ENCODE data around the gene HRCT1.

HRCT1 gene

DNA sequence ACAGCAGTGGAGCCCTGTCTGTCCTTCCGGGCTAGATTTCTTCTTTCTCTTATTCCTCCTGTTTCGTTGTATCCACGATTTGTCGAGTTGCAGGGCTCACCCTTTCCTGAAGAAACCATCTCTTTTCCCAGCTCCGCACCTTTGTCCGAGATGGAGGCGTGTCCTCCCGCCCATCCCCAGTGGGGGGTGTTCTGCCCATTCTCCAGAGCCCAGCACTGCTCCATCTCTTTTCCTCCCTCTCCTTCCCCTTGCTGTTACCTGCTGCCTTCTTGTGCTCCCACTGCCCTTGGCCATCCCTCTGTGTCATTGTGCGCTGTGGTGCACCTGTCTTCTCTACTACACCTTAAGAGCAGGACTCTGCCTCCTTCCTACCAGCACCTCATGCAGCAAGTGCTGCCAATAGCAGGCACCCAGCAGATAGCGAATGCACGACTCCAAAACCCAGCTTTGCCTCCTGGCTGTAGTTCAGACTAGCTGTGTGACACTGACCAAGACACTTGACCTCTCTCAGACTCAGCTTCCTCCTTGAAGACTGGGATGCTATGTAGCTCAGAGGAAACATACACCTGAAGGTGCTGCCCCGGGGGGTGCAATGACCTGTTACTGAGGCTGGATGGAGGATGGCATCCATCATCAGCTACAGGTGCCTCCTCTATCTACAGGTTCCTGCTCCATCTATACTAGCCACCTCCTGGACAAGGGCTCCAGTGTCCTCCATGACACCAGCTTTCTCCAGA lies 44.7 kb upstream of the HRCT1 start:
- TF ChIP-seq, protein P1, sequence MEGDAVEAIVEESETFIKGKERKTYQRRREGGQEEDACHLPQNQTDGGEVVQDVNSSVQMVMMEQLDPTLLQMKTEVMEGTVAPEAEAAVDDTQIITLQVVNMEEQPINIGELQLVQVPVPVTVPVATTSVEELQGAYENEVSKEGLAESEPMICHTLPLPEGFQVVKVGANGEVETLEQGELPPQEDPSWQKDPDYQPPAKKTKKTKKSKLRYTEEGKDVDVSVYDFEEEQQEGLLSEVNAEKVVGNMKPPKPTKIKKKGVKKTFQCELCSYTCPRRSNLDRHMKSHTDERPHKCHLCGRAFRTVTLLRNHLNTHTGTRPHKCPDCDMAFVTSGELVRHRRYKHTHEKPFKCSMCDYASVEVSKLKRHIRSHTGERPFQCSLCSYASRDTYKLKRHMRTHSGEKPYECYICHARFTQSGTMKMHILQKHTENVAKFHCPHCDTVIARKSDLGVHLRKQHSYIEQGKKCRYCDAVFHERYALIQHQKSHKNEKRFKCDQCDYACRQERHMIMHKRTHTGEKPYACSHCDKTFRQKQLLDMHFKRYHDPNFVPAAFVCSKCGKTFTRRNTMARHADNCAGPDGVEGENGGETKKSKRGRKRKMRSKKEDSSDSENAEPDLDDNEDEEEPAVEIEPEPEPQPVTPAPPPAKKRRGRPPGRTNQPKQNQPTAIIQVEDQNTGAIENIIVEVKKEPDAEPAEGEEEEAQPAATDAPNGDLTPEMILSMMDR (IDR thresholded peaks at IDR 0.05; ENCODE audit: low read depth, low read length): no peak
- H3K4me3 ChIP-seq (ENCODE audit: low read depth, low read length): no peak overlapping the region
- in situ Hi-C loops (cut with HindIII; ENCODE audit: low sequenced_read_pairs): no loop called here
- no peak for DNase-seq (ENCODE audit: low read depth, low spot score)

DNA sequence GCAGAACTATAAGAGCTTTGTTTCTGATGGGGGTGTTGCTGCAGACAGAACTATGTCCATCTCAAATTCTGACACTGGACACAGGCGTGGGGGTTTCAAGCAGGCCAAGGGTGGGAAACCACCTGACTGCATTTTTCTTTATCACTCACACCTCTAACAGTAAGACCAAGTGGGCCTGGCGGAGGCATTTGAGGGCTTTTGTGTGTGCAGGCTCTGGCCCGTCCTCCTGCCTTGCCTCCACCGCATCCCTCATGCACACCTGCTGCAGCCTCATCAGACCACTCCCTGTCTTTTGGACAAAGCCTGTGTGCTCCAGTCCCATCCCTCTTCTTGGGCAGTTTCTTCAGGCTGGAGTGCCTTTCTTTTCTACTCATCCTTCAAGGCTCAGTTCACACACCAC lies 43.7 kb upstream of the HRCT1 start:
- TF ChIP-seq, protein P1 (IDR thresholded peaks at IDR 0.05; ENCODE audit: low read depth, low read length): no peak
- in situ Hi-C loops (cut with HindIII; ENCODE audit: low sequenced_read_pairs): no loop called here
- no peak for DNase-seq (ENCODE audit: low read depth, low spot score)

DNA sequence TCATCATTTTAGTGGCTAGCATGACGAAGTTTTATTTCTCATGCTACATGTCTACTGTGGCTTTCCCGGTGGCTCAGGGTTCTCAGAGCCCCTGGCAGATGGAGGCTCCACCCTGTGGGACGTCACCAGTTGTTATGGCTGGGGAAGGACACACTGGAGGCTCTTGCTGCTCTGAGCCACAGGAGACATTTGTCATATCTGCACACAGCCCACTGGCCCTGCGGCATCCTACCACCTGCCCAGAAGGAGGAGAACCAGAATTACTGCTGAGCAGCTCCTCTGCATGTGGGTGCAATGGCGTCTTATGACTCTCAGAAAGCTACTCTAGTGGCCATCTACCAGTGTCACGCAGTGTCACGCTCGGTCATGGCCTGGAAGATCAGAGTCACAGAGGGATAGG lies 42.4 kb upstream of the HRCT1 start:
- TF ChIP-seq, protein P1 (IDR thresholded peaks at IDR 0.05; ENCODE audit: low read depth, low read length): no peak
- no peak overlapping the region for H3K4me3 ChIP-seq (ENCODE audit: low read depth, low read length)
- in situ Hi-C loops (cut with HindIII; ENCODE audit: low sequenced_read_pairs): no loop called here
- no peak for DNase-seq (ENCODE audit: low read depth, low spot score)

More for the DNA sequence above, 43.7 kb upstream of the HRCT1 start:
- H3K4me3 ChIP-seq (ENCODE audit: low read depth, low read length): no peak overlapping the region

DNA sequence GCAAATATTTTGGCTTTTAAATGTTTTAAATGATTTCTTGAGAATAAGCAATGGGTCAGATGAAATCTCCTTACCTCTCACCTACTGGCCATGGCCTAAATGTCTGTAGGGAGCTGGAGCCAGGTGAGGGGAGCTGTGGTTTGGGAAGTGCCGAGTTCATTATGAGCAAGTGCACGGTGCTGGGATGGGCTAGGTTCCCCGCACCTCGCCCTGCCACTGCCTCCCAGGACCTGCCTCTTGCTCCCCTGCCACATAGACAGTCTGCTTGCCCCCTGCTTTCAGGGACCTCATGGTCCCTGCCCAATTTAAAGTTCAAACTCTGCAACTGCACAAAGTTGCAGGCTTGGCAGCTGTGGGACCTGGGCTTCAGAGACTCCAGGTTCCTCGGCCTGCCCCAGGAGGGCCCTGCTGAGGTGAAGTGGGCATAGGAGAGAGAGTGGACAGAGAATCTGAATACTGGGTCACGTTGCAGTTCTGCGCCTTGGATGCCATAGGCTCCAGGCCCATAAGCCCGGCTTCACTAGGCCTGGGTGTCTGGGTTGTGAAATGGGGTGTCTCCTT lies 41.2 kb upstream of the HRCT1 start:
- TF ChIP-seq, protein P1 (IDR thresholded peaks at IDR 0.05; ENCODE audit: low read depth, low read length): no peak
- no peak for DNase-seq (ENCODE audit: low read depth, low spot score)
- no peak overlapping the region for H3K4me3 ChIP-seq (ENCODE audit: low read depth, low read length)
- in situ Hi-C loops (cut with HindIII; ENCODE audit: low sequenced_read_pairs): no loop called here

DNA sequence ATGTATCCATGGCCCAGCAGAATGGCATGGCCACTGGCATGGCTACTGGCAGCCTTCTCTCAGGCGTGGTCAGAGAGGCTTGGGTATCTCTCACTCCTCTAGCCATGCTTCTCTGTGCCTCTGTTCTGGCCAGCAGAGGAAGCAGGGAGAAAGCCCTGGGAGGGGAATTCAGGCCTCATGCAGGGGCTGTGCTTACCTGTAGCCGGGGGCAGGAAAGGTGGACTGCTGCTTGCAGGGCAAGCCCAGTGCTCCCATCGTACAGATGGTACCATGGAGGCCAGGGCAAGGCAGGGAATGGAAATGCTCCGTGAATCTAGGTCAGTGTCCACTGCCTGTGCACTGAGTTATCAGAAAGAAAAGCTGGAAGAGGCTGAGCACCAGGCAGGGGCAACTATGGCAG lies 38.5 kb upstream of the HRCT1 start:
- no peak for DNase-seq (ENCODE audit: low read depth, low spot score)
- in situ Hi-C loops (cut with HindIII; ENCODE audit: low sequenced_read_pairs): no loop called here
- no peak overlapping the region for H3K4me3 ChIP-seq (ENCODE audit: low read depth, low read length)
- TF ChIP-seq, protein P1 (IDR thresholded peaks at IDR 0.05; ENCODE audit: low read depth, low read length): no peak

DNA sequence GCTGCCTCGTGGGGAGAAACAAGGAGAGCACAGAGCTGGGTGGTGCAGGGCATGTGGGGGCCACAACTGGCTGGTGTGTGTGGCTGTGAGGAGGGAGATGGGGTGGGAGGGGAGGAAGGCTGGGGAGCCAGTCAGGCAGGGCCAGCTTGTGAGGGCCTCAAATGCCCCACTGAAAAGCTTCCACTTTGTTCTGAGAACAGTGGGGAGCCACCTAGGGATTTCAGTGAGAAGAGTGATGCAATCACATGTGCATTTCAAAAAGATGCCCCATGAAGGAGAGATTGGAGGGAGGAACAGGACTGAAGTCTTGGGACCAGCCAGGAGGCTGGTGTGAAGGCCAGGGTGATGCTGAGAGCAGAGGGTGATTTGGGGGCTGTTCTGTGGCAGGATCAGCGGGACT lies 37.1 kb upstream of the HRCT1 start:
- no peak for DNase-seq (ENCODE audit: low read depth, low spot score)
- in situ Hi-C loops (cut with HindIII; ENCODE audit: low sequenced_read_pairs): no loop called here
- no peak overlapping the region for H3K4me3 ChIP-seq (ENCODE audit: low read depth, low read length)
- TF ChIP-seq, protein P1 (IDR thresholded peaks at IDR 0.05; ENCODE audit: low read depth, low read length): no peak
